Kidney (tissue), 14 donors: ENCODE data around the gene CUBN. TPM values are rescaled to one million over a fixed set of nuclear protein-coding genes. Genes with fewer than 3 reads are reported as not detected.

Experiments
- DNase-seq, 5 donors: peaks; one replicate each; pipeline ENCODE4 v3.0.0-alpha.2; 2013 to 2020
- FAIRE-seq: peaks from 2 replicates; lab custom pipeline; 2012; peaks lifted over from hg19 to GRCh38; lab: Jason Lieb, UNC
- H3K27ac ChIP-seq, 2 donors: one replicate each; pipeline ENCODE4 v1.7.0; 2013; ENCODE audit warnings: low read depth in 2 of 2, low read length in 2 of 2, inconsistent platforms in 1 of 2
- H3K27me3 ChIP-seq: one replicate; pipeline ENCODE4 v1.7.1; 2013; ENCODE audit warnings: low read length, inconsistent platforms; ENCODE audit not compliant: control insufficient read depth, insufficient read depth
- H3K36me3 ChIP-seq, 3 donors: one replicate each; pipeline versions ENCODE4 v1.7.0 to v1.7.1; 2013; ENCODE audit warnings: low read length in 3 of 3, control low read depth in 1 of 3, inconsistent platforms in 1 of 3; ENCODE audit not compliant: insufficient read depth in 3 of 3, control insufficient read depth in 2 of 3
- H3K4me1 ChIP-seq, 3 donors: one replicate each; pipeline versions ENCODE4 v1.7.0 to v1.7.1; 2013; ENCODE audit warnings: low read length in 3 of 3, inconsistent platforms in 1 of 3, low read depth in 1 of 3; ENCODE audit not compliant: control insufficient read depth in 2 of 3, insufficient read depth in 2 of 3
- H3K4me3 ChIP-seq, 3 donors: one replicate each; pipeline versions ENCODE4 v1.7.0 to v1.8.1; 2013; ENCODE audit warnings: low read length in 3 of 3, control low read depth in 1 of 3, inconsistent platforms in 1 of 3
- H3K9ac ChIP-seq, 3 donors: one replicate each; pipeline versions ENCODE4 v1.7.0 to v1.7.1; 2013; ENCODE audit warnings: low read length in 3 of 3, control low read depth in 1 of 3, inconsistent platforms in 1 of 3
- H3K9me3 ChIP-seq, 3 donors: one replicate each; pipeline versions ENCODE4 v1.7.0 to v1.7.1; 2013; ENCODE audit warnings: low read length in 3 of 3, control low read depth in 1 of 3, inconsistent platforms in 1 of 3; ENCODE audit not compliant: control insufficient read depth in 2 of 3, insufficient read depth in 1 of 3
- intact Hi-C: fragments of 100-400 bp; cut with DNase I; formaldehyde crosslinking; loops from one replicate; pipeline ENCODE4 v1.11.1; 2022
- polyA plus RNA-seq: library from polyadenylated mRNA; stranded (reverse); fragments of 350-450 nt; fragmentation: Illumina TruSeq; extraction: RNeasy Lipid Tissue Mini Kit (QIAGEN cat#74804); gene quantifications from one replicate; pipeline ENCODE4 v1.2.3, GENCODE V29; 2014; ENCODE audit warnings: low read depth, low replicate concordance; ENCODE audit not compliant: insufficient read depth
- total RNA-seq: library from RNA; stranded (reverse); fragmentation: NEBNext Ultra II Directional; extraction: Animal tissue kit (Norgen Biotek cat#: 25700); gene quantifications from one replicate; pipeline ENCODE4 v1.2.1, GENCODE V29; 2021
- TF ChIP-seq, protein P1 (sequence below): IDR thresholded peaks from 3 replicates; pipeline ENCODE4 v1.5.1; 2012; ENCODE audit warnings: mild to moderate bottlenecking, moderate library complexity, borderline replicate concordance; ENCODE audit not compliant: insufficient read depth; ENCODE audit errors: extremely low read depth
- donor health status: control.
- donor health status: control.
- donor health status: control.
- donor health status: control.
- donor health status: control.
- donor health status: DM: yes; HTN: yes; CAD: no.
- donor health status: Normal renal cell carcinoma (clear cell type).

Gene CUBN
- total and polyA plus RNA-seq, 2 donors from 2014 or later: 14.8 to 31.6 TPM

DNA sequence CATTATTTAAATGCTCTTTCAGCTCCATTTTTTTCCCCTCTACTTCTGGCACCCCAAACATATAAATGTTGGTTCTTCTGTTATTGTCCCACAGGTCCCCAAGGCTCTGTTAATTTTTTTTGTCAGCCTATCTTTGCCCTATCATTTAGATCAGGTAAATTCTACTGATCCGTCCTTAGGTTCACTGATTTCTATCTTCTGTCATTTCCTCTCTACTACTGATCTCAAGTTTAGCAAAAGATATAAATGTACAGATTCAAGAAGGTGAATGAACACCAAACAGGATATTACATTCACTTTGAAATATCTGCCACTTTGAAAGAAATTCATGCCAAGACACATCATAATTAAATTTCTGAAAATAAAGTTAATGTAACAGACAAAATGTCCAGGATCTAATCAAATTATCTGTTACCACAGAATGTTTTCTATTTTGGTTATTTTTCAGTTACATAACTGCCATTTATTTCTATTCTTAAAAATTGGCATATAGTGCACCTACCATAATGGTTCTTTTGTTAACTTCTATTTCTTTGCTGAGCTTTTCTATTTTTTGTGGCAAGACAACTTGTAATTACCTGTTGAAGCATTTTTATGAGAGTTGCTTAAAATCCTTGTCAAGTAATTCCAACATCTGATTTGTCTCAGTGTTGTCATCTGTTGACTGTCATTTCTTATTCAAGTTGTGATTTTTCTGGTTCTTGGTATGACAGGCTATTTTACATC, 12.1 kb upstream of the CUBN start:
- Histone ChIP-seq H3K9me3 (no peaks in the 10 kb centered on the region), H3K4me3 (no peak overlapping the region), H3K4me1 (peaks cover 0 to 6% (median 0%) of the 10 kb centered on the region in 3 donors), H3K36me3 (no peaks in the 10 kb centered on the region), H3K27ac (no peak overlapping the region), H3K9ac (no peak overlapping the region), H3K27me3 (no peaks in the 10 kb centered on the region)
- intact Hi-C loops: no loop called here
- TF ChIP-seq, protein P1, sequence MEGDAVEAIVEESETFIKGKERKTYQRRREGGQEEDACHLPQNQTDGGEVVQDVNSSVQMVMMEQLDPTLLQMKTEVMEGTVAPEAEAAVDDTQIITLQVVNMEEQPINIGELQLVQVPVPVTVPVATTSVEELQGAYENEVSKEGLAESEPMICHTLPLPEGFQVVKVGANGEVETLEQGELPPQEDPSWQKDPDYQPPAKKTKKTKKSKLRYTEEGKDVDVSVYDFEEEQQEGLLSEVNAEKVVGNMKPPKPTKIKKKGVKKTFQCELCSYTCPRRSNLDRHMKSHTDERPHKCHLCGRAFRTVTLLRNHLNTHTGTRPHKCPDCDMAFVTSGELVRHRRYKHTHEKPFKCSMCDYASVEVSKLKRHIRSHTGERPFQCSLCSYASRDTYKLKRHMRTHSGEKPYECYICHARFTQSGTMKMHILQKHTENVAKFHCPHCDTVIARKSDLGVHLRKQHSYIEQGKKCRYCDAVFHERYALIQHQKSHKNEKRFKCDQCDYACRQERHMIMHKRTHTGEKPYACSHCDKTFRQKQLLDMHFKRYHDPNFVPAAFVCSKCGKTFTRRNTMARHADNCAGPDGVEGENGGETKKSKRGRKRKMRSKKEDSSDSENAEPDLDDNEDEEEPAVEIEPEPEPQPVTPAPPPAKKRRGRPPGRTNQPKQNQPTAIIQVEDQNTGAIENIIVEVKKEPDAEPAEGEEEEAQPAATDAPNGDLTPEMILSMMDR: no peak
- no peak for FAIRE-seq
- DNase-seq: no peak

DNA sequence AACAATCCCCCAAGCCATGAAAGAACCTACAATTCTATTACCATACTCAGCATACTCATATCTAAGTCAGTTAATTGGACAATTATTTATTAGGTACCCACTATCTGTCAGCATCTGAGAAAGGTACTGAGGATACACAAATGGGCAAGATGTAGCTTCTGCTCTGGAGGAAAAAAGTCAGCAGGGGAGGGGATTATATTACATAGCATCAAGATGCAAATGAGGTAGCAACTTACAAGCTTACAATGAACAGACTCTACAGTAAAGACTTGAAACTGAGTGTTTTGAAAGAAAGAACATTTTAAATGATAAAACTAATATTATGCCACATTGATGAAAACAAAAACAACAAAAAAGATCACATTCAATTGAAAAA, 10.8 kb upstream of the CUBN start:
- FAIRE-seq: no peak
- no peaks in the 10 kb centered on the region for H3K36me3 ChIP-seq
- no peak overlapping the region for H3K27ac ChIP-seq
- intact Hi-C loops: no loop called here
- H3K9ac ChIP-seq: no peak overlapping the region
- peaks cover 0 to 5% (median 0%) of the 10 kb centered on the region in 3 donors for H3K4me1 ChIP-seq
- H3K27me3 ChIP-seq: no peaks in the 10 kb centered on the region
- DNase-seq: no peak
- no peaks in the 10 kb centered on the region for H3K9me3 ChIP-seq
- TF ChIP-seq, protein P1: no peak
- no peak overlapping the region for H3K4me3 ChIP-seq

DNA sequence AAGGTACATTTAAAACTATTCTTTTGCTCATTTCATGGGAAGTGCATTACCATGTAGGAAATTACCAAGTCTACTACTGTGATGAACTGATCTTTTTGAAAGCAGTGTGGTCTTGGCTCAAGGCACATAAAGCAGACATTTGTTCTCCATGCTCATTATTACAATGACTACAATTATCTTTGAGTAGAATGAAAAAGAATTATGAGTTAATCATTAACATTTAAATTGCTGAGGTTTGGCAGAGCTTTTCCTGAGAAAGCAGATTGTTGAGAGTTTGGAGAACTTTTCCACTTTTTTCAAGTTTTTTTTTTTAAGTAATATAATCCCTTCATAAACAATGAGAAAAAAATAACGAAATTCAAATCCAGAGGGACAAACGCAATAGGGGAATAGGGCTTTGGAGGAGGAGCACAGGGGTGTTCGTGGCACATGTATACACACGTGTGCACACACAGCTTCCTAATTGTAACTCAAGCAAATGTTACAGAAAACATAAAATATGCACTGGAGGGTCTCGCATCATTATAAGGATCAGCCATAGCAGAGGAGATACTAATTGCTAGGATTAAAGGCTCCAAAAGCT, 8.9 kb upstream of the CUBN start:
- Histone ChIP-seq H3K9me3 (no peaks in the 10 kb centered on the region), H3K36me3 (no peaks in the 10 kb centered on the region), H3K4me3 (peak overlapping the region in 2 of 3 donors; percentile 14), H3K9ac (no peak overlapping the region), H3K4me1 (peaks cover 0 to 5% (median 0%) of the 10 kb centered on the region in 3 donors), H3K27me3 (no peaks in the 10 kb centered on the region), H3K27ac (peak overlapping the region in 1 of 2 donors; percentile 18)
- FAIRE-seq (peak; percentile 17), DNase-seq (peak in 1 of 5 donors; percentile 35)
- TF ChIP-seq, protein P1: no peak
- intact Hi-C loops: no loop called here
